ENCODE data around the gene MS4A4A.

The MS4A4A gene

GRCh38 chr11:60345489-60345888 is 65.0 kb downstream of the MS4A4A start:
- Histone ChIP-seq H3K79me2 (no peaks in the 10 kb centered on the region), H3K27me3 (ENCODE audit: control insufficient read depth, insufficient read depth, low read length) (no peaks in the 10 kb centered on the region), H3K4me1 (no peaks in the 10 kb centered on the region), H3K4me3 (ENCODE audit: low read depth, low read length) (no peak overlapping the region), H3K4me2 (ENCODE audit: low read length) (no peak overlapping the region), H2AFZ (no peak overlapping the region), H3K9me3 (ENCODE audit: control insufficient read depth, low read length) (no peaks in the 10 kb centered on the region), H3K36me3 (ENCODE audit: control insufficient read depth, insufficient read depth, low read length) (no peaks in the 10 kb centered on the region), H3K9ac (no peak overlapping the region), H3K27ac (no peak overlapping the region)
- TF ChIP-seq CTCF (IDR thresholded peaks at IDR 0.05): no peak

- no peaks in the 10 kb centered on the region for H3K79me2 ChIP-seq
- no peaks in the 10 kb centered on the region for H3K27me3 ChIP-seq (ENCODE audit: control insufficient read depth, insufficient read depth, low read length)
- TF ChIP-seq CTCF (IDR thresholded peaks at IDR 0.05): no peak
- no peak overlapping the region for H3K9ac ChIP-seq
- no peak overlapping the region for H3K27ac ChIP-seq
- no peaks in the 10 kb centered on the region for H3K4me1 ChIP-seq
- H3K4me2 ChIP-seq (ENCODE audit: low read length): no peak overlapping the region
- H3K36me3 ChIP-seq (ENCODE audit: control insufficient read depth, insufficient read depth, low read length): no peaks in the 10 kb centered on the region
- H3K4me3 ChIP-seq (ENCODE audit: low read depth, low read length): no peak overlapping the region
- no peak overlapping the region for H2AFZ ChIP-seq
- H3K9me3 ChIP-seq (ENCODE audit: control insufficient read depth, low read length): no peaks in the 10 kb centered on the region
Measured at GRCh38 chr11:60347084-60347797, 66.8 kb downstream of the MS4A4A start.

- Histone ChIP-seq H3K9me3 (ENCODE audit: control insufficient read depth, low read length) (no peaks in the 10 kb centered on the region), H3K9ac (no peak overlapping the region), H3K27ac (no peak overlapping the region), H3K36me3 (ENCODE audit: control insufficient read depth, insufficient read depth, low read length) (no peaks in the 10 kb centered on the region), H2AFZ (no peak overlapping the region), H3K4me3 (ENCODE audit: low read depth, low read length) (no peak overlapping the region), H3K4me1 (no peaks in the 10 kb centered on the region), H3K27me3 (ENCODE audit: control insufficient read depth, insufficient read depth, low read length) (no peaks in the 10 kb centered on the region), H3K4me2 (ENCODE audit: low read length) (no peak overlapping the region), H3K79me2 (no peaks in the 10 kb centered on the region)
- no peak for TF ChIP-seq CTCF (IDR thresholded peaks at IDR 0.05)
Measured at GRCh38 chr11:60348116-60348515, 67.7 kb downstream of the MS4A4A start.

- no peaks in the 10 kb centered on the region for H3K9me3 ChIP-seq (ENCODE audit: control insufficient read depth, low read length)
- no peak overlapping the region for H3K4me3 ChIP-seq (ENCODE audit: low read depth, low read length)
- H3K4me2 ChIP-seq (ENCODE audit: low read length): no peak overlapping the region
- H3K9ac ChIP-seq: no peak overlapping the region
- H3K4me1 ChIP-seq: no peaks in the 10 kb centered on the region
- no peaks in the 10 kb centered on the region for H3K27me3 ChIP-seq (ENCODE audit: control insufficient read depth, insufficient read depth, low read length)
- no peak for TF ChIP-seq CTCF (IDR thresholded peaks at IDR 0.05)
- no peaks in the 10 kb centered on the region for H3K36me3 ChIP-seq (ENCODE audit: control insufficient read depth, insufficient read depth, low read length)
- no peak overlapping the region for H3K27ac ChIP-seq
- no peaks in the 10 kb centered on the region for H3K79me2 ChIP-seq
- H2AFZ ChIP-seq: no peak overlapping the region
Measured at GRCh38 chr11:60349990-60350389, 69.5 kb downstream of the MS4A4A start.

GRCh38 chr11:60357771-60358170 is 77.3 kb downstream of the MS4A4A start:
- H3K4me1 ChIP-seq: no peaks in the 10 kb centered on the region
- no peak for TF ChIP-seq CTCF (IDR thresholded peaks at IDR 0.05)
- H3K79me2 ChIP-seq: no peaks in the 10 kb centered on the region
- H3K27me3 ChIP-seq (ENCODE audit: control insufficient read depth, insufficient read depth, low read length): no peaks in the 10 kb centered on the region
- H3K9ac ChIP-seq: no peak overlapping the region
- no peaks in the 10 kb centered on the region for H3K36me3 ChIP-seq (ENCODE audit: control insufficient read depth, insufficient read depth, low read length)
- no peak overlapping the region for H3K27ac ChIP-seq
- no peak overlapping the region for H3K4me2 ChIP-seq (ENCODE audit: low read length)
- no peaks in the 10 kb centered on the region for H3K9me3 ChIP-seq (ENCODE audit: control insufficient read depth, low read length)
- H3K4me3 ChIP-seq (ENCODE audit: low read depth, low read length): no peak overlapping the region
- no peak overlapping the region for H2AFZ ChIP-seq
